Amniotic epithelial cell (primary cell): ENCODE data around the gene LRRK2.
"Not testable (repeated sequence)": the region's sequence is repeated elsewhere in the genome, so short reads cannot be mapped to it uniquely, and the experiment has no call there.

Experiments
- DNase-seq: peaks from one replicate; pipeline ENCODE4 v3.0.0-alpha.2; 2010; ENCODE audit warnings: low read depth

LRRK2 gene

GRCh38 chr12:40315375-40315774 is 90.6 kb downstream of the LRRK2 start:
- DNase-seq = no peak

DNA sequence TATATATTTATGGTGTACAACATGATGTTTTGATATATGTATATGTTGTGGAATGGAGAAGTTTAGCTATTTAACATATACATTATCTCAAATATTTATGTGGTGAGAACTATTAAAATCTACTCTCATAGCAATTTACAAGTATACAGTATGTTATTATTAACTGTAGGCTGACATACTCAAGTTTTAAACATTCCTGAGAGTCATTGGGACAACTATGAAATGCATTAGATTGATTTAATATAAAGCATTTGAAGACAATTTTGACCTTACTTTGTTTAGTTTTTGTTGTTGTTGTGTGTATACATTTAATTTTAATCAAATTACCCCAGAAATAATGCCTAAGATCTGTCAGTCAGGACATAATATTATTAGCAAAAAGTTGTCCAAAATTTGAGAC is 99.5 kb downstream of the LRRK2 start:
- no peak for DNase-seq

- DNase-seq = peak; percentile 16
Observed at GRCh38 chr12:40325349-40325960, 100.7 kb downstream of the LRRK2 start.

- no peak for DNase-seq
Observed at GRCh38 chr12:40327535-40327934, 102.7 kb downstream of the LRRK2 start.

- no peak for DNase-seq
Observed at GRCh38 chr12:40330180-40330579, 105.4 kb downstream of the LRRK2 start.

- no peak for DNase-seq
Observed at GRCh38 chr12:40331886-40332285, 107.1 kb downstream of the LRRK2 start.

DNA sequence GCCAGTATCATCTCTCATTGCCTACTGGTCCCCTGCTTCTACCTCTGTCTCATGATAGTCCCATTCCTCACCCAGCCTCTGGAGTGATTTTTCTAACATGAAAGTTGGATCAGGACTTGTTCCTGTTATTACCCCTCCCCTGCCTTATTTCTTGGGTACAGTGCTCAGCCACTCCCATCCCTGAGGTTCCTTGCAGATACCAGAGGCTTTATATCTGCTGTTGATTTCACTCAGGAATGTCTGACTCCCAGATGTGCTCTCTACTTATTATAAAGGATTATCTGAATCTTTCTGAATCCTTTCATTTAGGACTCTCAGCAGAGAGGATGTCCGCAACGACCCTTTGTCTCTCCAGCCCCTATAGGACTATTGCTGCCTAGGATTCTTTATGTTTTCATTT is 111.2 kb downstream of the LRRK2 start:
- DNase-seq = peak; percentile 9

- DNase-seq = peak; percentile 11
Observed at GRCh38 chr12:40336573-40337199, 111.9 kb downstream of the LRRK2 start.

GRCh38 chr12:40338071-40338470 is 113.3 kb downstream of the LRRK2 start:
- no peak for DNase-seq

- DNase-seq = no peak
Observed at GRCh38 chr12:40338621-40339020, 113.8 kb downstream of the LRRK2 start.

DNA sequence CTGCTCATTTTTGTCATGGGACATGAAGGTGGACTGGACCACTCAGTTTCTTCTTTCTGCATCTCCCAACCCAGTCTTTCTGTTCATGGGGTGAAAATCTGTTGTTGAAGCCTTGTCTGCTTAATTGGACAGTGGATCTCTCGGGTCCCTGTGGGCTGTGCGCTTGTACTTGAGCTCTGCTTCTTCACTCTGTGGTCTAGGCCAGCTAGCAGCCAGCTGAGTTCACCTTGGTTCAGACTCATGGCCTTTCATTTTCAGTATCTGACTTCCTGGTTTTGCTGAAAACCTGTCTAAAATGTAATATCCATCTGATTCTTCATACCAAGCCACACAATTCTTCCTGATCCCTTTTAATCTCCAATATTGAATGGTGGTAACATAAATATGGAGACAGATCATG is 117.2 kb downstream of the LRRK2 start:
- no peak for DNase-seq

GRCh38 chr12:40343124-40343523 is 118.3 kb downstream of the LRRK2 start:
- DNase-seq = no peak

GRCh38 chr12:40344312-40344711 is 119.5 kb downstream of the LRRK2 start:
- no peak for DNase-seq

GRCh38 chr12:40351976-40352375 is 127.2 kb downstream of the LRRK2 start:
- no peak for DNase-seq

DNA sequence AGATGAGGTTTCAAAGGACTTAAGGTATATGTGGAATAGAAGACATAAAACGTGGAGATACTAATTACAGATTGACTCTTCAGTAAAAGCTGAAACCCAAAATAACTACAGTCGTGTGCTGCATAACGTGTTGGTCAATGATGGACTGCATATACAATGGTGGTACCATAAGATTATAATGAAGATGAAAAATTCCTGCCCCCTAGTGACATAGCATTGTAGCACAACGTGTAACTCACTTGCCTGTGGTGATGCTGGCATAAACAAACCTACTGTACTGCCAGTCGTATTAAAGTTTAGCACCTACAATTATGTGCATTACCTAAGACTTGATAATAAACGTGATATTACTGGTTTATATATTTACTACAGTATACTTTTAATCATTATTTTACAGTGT is 150.3 kb downstream of the LRRK2 start:
- peak; percentile 1 for DNase-seq

- no peak for DNase-seq
Observed at GRCh38 chr12:40376533-40377267, 151.9 kb downstream of the LRRK2 start.

- no peak for DNase-seq
Observed at GRCh38 chr12:40378691-40379090, 153.9 kb downstream of the LRRK2 start.

GRCh38 chr12:40382217-40382616 is 157.4 kb downstream of the LRRK2 start:
- DNase-seq = no peak

DNA sequence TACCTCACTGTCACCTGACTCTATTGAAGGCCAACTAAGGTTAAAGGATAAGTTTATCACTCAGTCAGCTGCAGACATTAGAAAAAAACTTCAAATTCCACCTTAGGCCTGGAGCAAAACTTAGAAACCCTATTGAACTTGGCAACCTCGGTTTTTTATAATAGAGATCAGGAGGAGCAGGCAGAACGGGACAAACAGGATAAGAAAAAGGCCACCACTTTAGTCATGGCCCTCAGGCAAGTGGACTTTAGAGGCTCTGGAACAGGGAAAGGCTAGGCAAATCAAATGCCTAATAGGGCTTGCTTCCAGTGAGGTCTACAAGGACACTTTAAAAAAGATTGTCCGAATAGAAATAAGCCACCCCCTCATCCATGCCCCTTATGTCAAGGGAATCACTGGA is 162.5 kb downstream of the LRRK2 start:
- not testable (repeated sequence) for DNase-seq

- DNase-seq = no peak
Observed at GRCh38 chr12:40390980-40391379, 166.2 kb downstream of the LRRK2 start.

DNA sequence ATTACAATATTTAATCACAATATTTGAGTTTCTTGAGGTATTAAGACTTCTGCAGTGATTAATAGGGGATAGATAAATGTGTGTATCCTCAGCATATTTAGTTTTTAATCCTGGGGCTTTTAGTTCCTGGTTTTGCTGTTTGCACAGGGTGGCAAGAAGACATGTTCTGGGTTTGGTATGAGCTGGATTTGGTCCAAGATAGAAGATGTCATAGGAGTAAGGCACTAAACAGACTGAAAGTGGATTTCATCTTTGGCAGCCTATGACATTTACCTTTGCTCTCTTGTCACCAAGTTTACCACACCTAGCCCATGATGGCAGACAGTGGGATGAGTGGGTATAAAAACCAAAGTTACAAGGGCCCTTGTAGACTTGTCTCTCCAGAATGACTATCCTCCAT is 168.2 kb downstream of the LRRK2 start:
- DNase-seq = no peak

GRCh38 chr12:40399656-40400055 is 174.9 kb downstream of the LRRK2 start:
- DNase-seq = no peak

DNA sequence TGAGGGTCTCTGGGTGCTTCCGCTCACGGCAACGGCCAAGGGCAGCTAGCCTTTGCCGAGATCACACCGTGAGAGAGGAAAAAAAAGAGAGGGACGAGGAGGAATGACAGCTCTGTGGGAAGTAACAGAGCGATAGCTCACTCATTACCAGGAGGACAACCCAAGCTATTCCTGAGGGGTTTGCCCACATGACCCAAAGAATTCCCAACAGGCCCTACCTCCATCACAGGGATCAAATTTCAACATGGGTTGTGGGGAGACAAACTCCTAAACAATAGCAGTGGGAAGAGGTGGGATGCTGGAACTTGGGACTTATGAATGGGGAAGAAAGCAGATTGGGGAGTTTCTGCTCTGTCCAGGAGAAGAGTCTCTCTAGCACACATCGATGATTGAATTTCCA is 180.6 kb downstream of the LRRK2 start:
- no peak for DNase-seq
